ENCODE data around the gene PLA2G2E.
"Not testable (repeated sequence)": the region's sequence is repeated elsewhere in the genome, so short reads cannot be mapped to it uniquely, and the experiment has no call there.

Gene PLA2G2E

DNA sequence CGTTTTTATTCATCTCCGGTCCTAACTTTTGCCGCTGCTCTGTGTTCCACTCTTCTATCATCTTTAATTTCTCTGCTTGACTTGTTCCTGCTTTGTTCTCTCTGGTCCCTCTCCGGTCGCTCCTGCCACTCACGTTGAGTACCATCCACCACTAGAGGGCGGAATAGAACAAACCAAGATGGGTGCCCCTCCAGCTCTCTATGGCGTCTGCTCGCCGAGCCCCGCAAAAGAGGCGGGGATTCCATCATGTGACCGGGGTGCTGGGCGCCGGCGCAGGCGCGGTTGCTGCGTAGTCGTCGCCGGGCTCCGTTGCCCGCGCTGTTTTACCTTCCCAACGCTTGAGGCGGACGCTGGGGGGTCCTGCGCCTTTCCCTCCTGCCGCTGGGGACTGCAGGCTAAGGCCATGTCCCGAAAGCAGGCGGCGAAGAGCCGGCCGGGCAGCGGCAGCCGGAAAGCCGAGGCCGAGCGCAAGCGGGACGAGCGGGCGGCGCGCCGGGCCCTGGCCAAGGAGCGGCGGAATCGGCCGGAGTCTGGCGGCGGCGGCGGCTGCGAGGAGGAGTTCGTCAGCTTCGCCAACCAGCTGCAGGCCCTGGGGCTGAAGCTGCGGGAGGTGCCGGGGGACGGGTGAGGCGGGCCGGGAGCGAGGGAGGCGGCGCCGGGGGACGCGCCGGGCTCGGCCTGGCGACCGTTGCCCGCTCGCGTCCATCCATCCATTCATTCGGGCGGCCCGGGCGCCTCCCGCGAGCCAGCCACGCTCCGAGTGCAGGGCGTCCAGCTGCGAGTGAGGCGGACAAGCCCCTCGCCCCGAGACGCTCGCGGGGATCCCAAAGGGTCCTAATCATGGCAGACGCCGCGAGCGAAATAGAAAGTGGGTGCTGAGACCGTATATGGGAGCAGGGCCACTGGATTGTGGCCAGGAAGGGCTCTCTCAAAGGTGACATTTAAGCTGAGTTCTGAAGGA is 41.0 kb downstream of the PLA2G2E start, which contains the start of gene OTUD3:
Gene OTUD3, plus strand, starts transcription at position 285 of the 961 bp plus-strand sequence. Its CDS starts 119 bp downstream, at position 404.
- DNase-seq = peak; percentile 96

DNA sequence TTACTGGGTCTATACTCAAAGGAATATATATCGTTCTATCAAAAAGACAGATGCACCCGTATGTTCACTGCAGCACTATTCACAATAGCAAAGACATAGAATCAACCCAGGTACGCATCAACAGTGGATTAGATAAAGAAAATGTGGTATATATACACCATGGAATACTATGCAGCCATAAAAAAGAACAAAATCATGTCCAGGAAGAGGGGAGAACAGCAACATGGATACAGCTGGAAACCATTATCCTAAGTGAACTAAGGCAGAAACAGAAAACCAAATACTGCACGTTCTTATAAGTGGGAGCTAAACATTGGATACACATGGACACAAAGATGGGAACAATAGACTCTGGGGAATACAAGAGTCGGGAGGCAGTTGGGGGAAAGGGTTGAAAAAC is 42.6 kb downstream of the PLA2G2E start:
- not testable (repeated sequence) for DNase-seq

DNA sequence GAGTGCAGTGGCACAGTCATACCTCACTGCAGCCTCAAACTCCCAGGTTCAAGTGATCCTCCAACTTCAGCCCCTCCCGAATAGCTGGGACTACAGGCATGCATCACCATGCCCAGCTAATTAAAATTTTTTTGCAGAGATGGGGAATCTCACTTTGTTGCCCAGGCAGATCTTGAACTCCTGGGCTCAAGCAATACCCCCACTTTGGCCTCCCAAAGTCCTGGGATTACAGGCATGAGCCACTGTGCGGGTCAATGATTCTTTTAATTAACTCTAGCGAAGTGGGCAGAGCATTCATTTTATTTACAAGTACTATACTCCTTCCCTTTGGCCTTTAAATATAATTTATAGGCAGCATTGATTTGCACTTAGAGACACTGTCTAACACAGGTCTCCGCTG is 43.8 kb downstream of the PLA2G2E start:
- no peak for DNase-seq

DNA sequence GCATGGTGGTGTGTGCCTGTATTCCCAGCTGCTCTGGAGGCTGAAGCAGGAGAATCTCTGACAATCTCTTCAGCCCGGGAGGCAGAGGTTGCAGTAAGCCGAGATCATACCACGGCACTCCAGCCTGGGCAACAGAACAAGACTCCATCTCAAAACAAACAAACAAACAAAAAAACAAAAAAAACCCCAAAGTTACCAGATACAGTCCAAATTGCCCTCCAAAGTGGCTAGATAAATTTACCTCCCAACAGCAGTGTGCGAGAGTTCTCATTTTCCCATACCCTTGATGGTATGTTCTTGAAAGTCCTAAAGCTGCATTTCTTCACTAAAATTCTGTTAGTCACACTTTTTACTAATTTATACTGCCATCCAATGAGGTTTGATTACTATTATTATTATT is 44.2 kb downstream of the PLA2G2E start:
- DNase-seq = no peak

DNA sequence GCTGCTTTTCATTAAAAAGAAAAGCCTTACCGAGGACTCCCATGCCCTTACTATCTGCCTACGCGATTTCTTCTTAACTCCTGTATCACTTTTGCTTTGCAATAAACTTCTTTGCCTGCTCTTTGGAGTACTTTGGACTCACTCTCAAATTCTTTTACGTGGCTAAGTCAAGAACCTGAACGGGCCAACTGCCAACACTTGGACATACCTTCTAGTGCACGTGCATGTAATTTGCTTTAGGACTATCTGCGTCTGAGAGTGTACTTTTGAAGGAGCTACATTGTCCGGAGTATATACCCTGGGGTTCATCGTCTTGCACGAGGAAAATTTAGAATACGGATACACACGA is 44.8 kb downstream of the PLA2G2E start:
- DNase-seq = no peak

DNA sequence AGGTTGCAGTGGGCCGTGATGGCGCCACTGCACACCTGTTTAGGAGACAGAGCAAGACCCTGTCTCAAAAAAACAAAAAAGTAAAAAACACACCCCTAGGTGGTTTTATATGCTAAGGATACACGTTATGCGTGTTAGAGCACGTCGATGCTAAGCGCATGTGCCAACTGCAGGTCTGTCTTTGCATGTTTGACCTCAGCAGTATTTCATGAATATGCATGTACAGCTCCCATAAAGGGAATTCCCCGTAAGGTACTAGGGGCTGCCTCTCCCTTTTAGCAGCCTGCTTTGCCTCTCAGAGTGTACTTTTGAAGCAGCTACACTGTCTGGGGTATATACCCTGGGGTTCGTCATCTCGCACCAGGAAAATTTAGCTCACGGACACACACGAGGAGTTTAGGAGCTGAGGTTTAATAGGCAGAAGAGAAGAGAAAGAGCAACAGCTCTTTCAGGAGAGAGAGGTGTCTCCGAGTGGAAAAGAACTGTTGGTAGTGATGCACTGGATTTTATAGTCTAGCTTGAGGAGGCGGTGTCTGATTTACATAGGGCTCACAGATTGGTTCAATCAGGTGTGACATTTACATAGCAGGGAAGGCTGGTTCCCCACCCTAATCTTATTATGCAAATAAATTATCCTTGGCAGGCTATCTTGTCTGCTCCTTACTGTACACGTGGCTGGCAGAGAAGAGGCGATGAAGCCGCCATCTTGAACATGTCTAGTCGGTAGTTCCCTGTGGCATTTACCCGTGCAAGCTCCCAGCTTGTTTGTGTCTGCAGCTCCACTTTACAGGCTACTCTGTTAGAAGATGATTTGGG is 45.4 kb downstream of the PLA2G2E start:
- no peak for DNase-seq

DNA sequence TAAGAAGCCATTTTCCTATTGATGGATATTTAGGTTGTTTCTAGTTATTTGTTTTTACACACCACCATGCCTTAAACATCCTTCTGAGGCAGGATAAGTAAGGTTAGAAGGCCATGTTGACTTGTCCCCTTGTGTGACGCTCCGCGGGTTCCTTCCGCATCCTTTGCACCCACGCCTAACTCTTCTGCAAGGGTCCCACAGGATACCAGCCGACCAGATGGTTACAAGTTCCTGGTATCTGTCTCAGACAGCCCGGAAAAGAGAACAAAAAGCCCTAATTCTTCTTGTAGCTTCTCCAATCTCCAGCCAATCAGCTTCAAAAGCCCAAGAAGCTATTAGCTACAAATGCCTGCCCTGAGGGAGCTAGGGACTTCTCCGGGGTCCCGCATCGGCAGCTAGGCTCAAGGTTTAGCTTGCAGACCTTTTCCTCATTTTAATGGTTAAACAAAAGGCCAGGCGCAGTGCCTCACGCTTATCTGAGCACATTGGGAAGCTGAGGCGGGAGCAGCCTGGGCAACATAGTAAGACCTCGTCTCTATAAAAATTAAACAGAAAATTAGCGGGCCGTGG is 46.2 kb downstream of the PLA2G2E start:
- no peak for DNase-seq

DNA sequence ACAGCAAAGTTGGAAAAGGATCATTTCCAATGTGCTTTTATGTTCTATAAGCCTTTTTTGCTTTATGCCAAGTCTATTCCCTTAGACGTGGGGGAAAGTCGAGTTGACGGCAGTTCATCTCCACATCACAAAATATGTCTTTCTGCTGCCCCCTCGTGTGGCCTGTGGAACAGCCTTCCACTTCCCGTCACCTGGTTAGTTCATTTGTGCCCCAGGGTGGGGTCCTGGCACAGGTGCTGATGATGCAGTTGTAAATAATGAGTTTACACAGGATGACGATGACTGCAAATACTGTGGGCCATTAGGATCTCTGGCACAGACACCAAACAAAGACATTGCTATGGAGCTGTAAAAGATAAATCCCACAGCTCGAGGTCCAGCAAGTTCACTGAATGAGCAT is 51.2 kb downstream of the PLA2G2E start:
- DNase-seq = no peak

Data from central memory CD4-positive, alpha-beta T cell (primary cell).